ENCODE measurements around the gene FAF2.

Gene FAF2

GRCh38 chr5:176513788-176514187 is 65.6 kb downstream of the FAF2 start:
- DNase-seq = no peak

- no peak for DNase-seq
Observed at GRCh38 chr5:176514244-176514950, 66.2 kb downstream of the FAF2 start.

GRCh38 chr5:176515396-176515795 is 67.2 kb downstream of the FAF2 start:
- no peak for DNase-seq

- no peak for DNase-seq
Observed at GRCh38 chr5:176517053-176517661, 69.0 kb downstream of the FAF2 start.

GRCh38 chr5:176519810-176520720 is 71.9 kb downstream of the FAF2 start:
- no peak for DNase-seq

GRCh38 chr5:176521286-176521685 is 73.1 kb downstream of the FAF2 start:
- no peak for DNase-seq

- no peak for DNase-seq
Observed at GRCh38 chr5:176521699-176522263, 73.6 kb downstream of the FAF2 start.

GRCh38 chr5:176524138-176524537 is 76.0 kb downstream of the FAF2 start:
- DNase-seq = no peak

GRCh38 chr5:176524987-176525386 is 76.8 kb downstream of the FAF2 start:
- no peak for DNase-seq

- no peak for DNase-seq
Observed at GRCh38 chr5:176525677-176526076, 77.5 kb downstream of the FAF2 start.

- no peak for DNase-seq
Observed at GRCh38 chr5:176526462-176526861, 78.3 kb downstream of the FAF2 start.

GRCh38 chr5:176527246-176528222 is 79.3 kb downstream of the FAF2 start:
- no peak for DNase-seq

GRCh38 chr5:176528301-176528700 is 80.1 kb downstream of the FAF2 start:
- DNase-seq = no peak

GRCh38 chr5:176528761-176529115 is 80.6 kb downstream of the FAF2 start:
- no peak for DNase-seq

- no peak for DNase-seq
Observed at GRCh38 chr5:176529116-176529740, 81.0 kb downstream of the FAF2 start.

GRCh38 chr5:176529741-176530141 is 81.6 kb downstream of the FAF2 start:
- no peak for DNase-seq

- DNase-seq = no peak
Observed at GRCh38 chr5:176530393-176530982, 82.3 kb downstream of the FAF2 start.

GRCh38 chr5:176530983-176531901 is 83.1 kb downstream of the FAF2 start:
- no peak for DNase-seq

GRCh38 chr5:176531902-176532493 is 83.8 kb downstream of the FAF2 start:
- no peak for DNase-seq

- no peak for DNase-seq
Observed at GRCh38 chr5:176532795-176533194, 84.6 kb downstream of the FAF2 start.
